Measurements from ENCODE around the gene BAHD1. TPM values are rescaled to one million over a fixed set of nuclear protein-coding genes. Genes with fewer than 3 reads are reported as not detected.

BAHD1 gene
- total RNA-seq, 1 donor from 2014 or later, result 15.7 TPM

- TF ChIP-seq, protein P1, sequence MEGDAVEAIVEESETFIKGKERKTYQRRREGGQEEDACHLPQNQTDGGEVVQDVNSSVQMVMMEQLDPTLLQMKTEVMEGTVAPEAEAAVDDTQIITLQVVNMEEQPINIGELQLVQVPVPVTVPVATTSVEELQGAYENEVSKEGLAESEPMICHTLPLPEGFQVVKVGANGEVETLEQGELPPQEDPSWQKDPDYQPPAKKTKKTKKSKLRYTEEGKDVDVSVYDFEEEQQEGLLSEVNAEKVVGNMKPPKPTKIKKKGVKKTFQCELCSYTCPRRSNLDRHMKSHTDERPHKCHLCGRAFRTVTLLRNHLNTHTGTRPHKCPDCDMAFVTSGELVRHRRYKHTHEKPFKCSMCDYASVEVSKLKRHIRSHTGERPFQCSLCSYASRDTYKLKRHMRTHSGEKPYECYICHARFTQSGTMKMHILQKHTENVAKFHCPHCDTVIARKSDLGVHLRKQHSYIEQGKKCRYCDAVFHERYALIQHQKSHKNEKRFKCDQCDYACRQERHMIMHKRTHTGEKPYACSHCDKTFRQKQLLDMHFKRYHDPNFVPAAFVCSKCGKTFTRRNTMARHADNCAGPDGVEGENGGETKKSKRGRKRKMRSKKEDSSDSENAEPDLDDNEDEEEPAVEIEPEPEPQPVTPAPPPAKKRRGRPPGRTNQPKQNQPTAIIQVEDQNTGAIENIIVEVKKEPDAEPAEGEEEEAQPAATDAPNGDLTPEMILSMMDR (IDR thresholded peaks at IDR 0.05; ENCODE audit: insufficient read depth, low read length, poor library complexity, severe bottlenecking), result no peak
- DNase-seq (ENCODE audit: low read depth), result no peak
- no peaks in the 10 kb centered on the region for H3K27me3 ChIP-seq (ENCODE audit: control insufficient read depth, insufficient read depth, low read length)
- no peaks in the 10 kb centered on the region for H3K36me3 ChIP-seq (ENCODE audit: control insufficient read depth, insufficient read depth, low read length)
- H3K4me3 ChIP-seq (ENCODE audit: low read depth, low read length), result no peak overlapping the region
Observed at GRCh38 chr15:40495516-40495915, 54.8 kb downstream of the BAHD1 start.

DNA sequence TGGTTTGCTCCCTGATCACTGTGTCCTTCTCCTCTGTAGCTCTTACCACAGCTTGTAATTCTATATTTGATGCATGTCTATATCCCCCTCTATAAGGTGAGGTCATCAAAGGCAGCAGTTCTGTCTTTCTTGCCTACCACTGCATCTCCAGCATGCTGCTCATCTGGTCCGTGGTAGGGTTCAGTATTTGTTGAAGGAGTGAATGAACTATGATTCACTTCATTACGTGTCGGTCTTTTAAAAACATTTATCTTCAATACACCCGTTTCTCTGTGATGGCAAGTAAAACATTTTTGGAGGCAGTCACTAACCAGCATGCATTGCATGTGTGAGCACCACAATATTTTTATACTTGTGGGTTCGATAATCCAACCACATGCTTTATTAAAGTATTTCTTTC lies 57.7 kb downstream of the BAHD1 start:
- Histone ChIP-seq H3K36me3 (ENCODE audit: control insufficient read depth, insufficient read depth, low read length) (no peaks in the 10 kb centered on the region), H3K27me3 (ENCODE audit: control insufficient read depth, insufficient read depth, low read length) (no peaks in the 10 kb centered on the region), H3K4me3 (ENCODE audit: low read depth, low read length) (no peak overlapping the region)
- TF ChIP-seq, protein P1 (IDR thresholded peaks at IDR 0.05; ENCODE audit: insufficient read depth, low read length, poor library complexity, severe bottlenecking), result no peak
- DNase-seq (ENCODE audit: low read depth), result no peak

- H3K36me3 ChIP-seq (ENCODE audit: control insufficient read depth, insufficient read depth, low read length), result no peaks in the 10 kb centered on the region
Observed at GRCh38 chr15:40498891-40499290, 58.1 kb downstream of the BAHD1 start.

DNA sequence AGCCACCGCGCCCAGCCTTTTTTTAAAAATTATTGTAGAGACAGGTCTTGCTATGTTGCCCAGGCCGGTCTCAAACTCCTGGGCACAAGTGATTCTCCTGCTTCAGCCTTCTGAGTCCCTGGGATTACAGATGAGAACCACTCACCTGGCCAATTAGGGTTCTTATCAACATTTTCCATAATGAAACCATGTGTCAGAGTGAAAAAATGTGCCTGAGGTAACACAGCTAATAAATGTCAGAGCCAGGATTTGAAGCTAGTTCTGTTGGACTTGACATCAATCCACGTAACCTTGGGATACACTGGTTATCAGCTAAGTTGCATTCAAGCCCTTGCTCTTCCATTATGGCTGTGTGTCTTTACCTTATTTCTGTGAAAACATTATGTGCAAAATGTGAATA lies 59.2 kb downstream of the BAHD1 start:
- no peak for DNase-seq (ENCODE audit: low read depth)

More at GRCh38 chr15:40498891-40499290, 58.1 kb downstream of the BAHD1 start:
- Histone ChIP-seq H3K27me3 (ENCODE audit: control insufficient read depth, insufficient read depth, low read length) (no peaks in the 10 kb centered on the region), H3K4me3 (ENCODE audit: low read depth, low read length) (no peak overlapping the region)
- no peak for DNase-seq (ENCODE audit: low read depth)
- TF ChIP-seq, protein P1 (IDR thresholded peaks at IDR 0.05; ENCODE audit: insufficient read depth, low read length, poor library complexity, severe bottlenecking), result no peak

GRCh38 chr15:40500568-40501330 lies 60.0 kb downstream of the BAHD1 start:
- no peaks in the 10 kb centered on the region for H3K36me3 ChIP-seq (ENCODE audit: control insufficient read depth, insufficient read depth, low read length)
- DNase-seq (ENCODE audit: low read depth), result no peak
- H3K27me3 ChIP-seq (ENCODE audit: control insufficient read depth, insufficient read depth, low read length), result no peaks in the 10 kb centered on the region
- H3K4me3 ChIP-seq (ENCODE audit: low read depth, low read length), result no peak overlapping the region
- TF ChIP-seq, protein P1 (IDR thresholded peaks at IDR 0.05; ENCODE audit: insufficient read depth, low read length, poor library complexity, severe bottlenecking), result no peak

More for the DNA sequence above, 59.2 kb downstream of the BAHD1 start:
- no peaks in the 10 kb centered on the region for H3K36me3 ChIP-seq (ENCODE audit: control insufficient read depth, insufficient read depth, low read length)
- TF ChIP-seq, protein P1 (IDR thresholded peaks at IDR 0.05; ENCODE audit: insufficient read depth, low read length, poor library complexity, severe bottlenecking), result no peak
- H3K4me3 ChIP-seq (ENCODE audit: low read depth, low read length), result no peak overlapping the region
- no peaks in the 10 kb centered on the region for H3K27me3 ChIP-seq (ENCODE audit: control insufficient read depth, insufficient read depth, low read length)

DNA sequence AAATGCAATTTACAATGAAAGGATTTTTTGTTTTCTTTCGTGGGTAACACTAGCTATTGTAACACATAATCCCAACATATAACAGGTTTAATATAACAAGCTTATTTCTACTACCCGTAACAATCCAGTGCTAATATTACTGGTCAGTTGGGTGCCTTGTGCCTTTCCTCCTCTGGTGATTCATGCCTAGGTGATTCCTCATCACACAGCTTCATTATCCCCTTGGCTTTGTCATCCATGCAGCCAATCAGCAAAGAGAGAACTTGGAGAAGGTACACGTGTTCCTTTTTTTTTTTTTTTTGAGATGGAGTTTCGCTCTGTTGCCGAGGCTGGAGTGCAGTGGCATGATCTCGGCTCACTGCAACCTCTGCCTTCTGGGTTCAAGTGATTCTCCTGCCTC lies 60.7 kb downstream of the BAHD1 start:
- Histone ChIP-seq H3K36me3 (ENCODE audit: control insufficient read depth, insufficient read depth, low read length) (no peaks in the 10 kb centered on the region), H3K4me3 (ENCODE audit: low read depth, low read length) (no peak overlapping the region), H3K27me3 (ENCODE audit: control insufficient read depth, insufficient read depth, low read length) (no peaks in the 10 kb centered on the region)
- TF ChIP-seq, protein P1 (IDR thresholded peaks at IDR 0.05; ENCODE audit: insufficient read depth, low read length, poor library complexity, severe bottlenecking), result no peak
- no peak for DNase-seq (ENCODE audit: low read depth)

Data from kidney epithelial cell (primary cell).